SK-N-SH (cell line): ENCODE data around the gene SYNGR2.

Experiments used
- CHD2 ChIP-seq: fragments of 150-350 bp; IDR thresholded peaks from 2 replicates; pipeline ENCODE4 v1.6.1; 2018; ENCODE audit warnings: low read length; ENCODE audit not compliant: partially characterized antibody
- CTCF ChIP-seq: fragments of 200-600 bp; sonication (generic); IDR thresholded peaks from 2 replicates; pipeline ENCODE4 v1.6.1; 2017; ENCODE audit warnings: antibody characterized with exemption, mild to moderate bottlenecking, moderate library complexity
- EZH2phosphoT487 ChIP-seq: fragments of 200-600 bp; sonication (generic); IDR thresholded peaks from 2 replicates; pipeline ENCODE4 v1.6.1; 2017; ENCODE audit warnings: low read depth, mixed run types, mild to moderate bottlenecking, antibody characterized with exemption, moderate library complexity, borderline replicate concordance
- MAX ChIP-seq: IDR thresholded peaks from 2 replicates; pipeline ENCODE4 v1.4.0; 2012; ENCODE audit warnings: low read depth
- NFIC ChIP-seq: IDR thresholded peaks from 2 replicates; pipeline ENCODE4 v1.4.0; 2012; ENCODE audit warnings: borderline replicate concordance
- POLR2AphosphoS5 ChIP-seq: IDR thresholded peaks from 2 replicates; pipeline ENCODE4 v1.6.1; 2012; ENCODE audit warnings: low read depth, low read length
- RFX5 ChIP-seq: IDR thresholded peaks from 2 replicates; pipeline ENCODE4 v1.6.1; 2012; ENCODE audit warnings: mild to moderate bottlenecking, improper control_type of control experiment, low read length
- RXRA ChIP-seq: IDR thresholded peaks from 2 replicates; pipeline ENCODE4 v1.4.0; 2012; ENCODE audit warnings: low read depth, mild to moderate bottlenecking, borderline replicate concordance
- SMC3 ChIP-seq: IDR thresholded peaks from 2 replicates; pipeline ENCODE4 v1.6.1; 2012; ENCODE audit warnings: low read depth, low read length, improper control_type of control experiment
- TCF12 ChIP-seq: IDR thresholded peaks from 2 replicates; pipeline ENCODE4 v1.4.0; 2012
- USF2 ChIP-seq: fragments of 150-350 bp; IDR thresholded peaks from 2 replicates; pipeline ENCODE4 v1.6.1; 2017; ENCODE audit warnings: antibody characterized with exemption, low read length, low read depth, borderline replicate concordance
- ZBTB33 ChIP-seq: IDR thresholded peaks from 2 replicates; pipeline ENCODE4 v1.4.0; 2012; ENCODE audit warnings: low read depth, borderline replicate concordance

- TF ChIP-seq CTCF: no peak
- no peak for TF ChIP-seq ZBTB33
- no peak for TF ChIP-seq CHD2
- no peak for TF ChIP-seq SMC3
- TF ChIP-seq RXRA: no peak
- no peak for TF ChIP-seq USF2
- no peak for TF ChIP-seq EZH2phosphoT487
- no peak for TF ChIP-seq POLR2AphosphoS5
- no peak for TF ChIP-seq TCF12
- no peak for TF ChIP-seq NFIC
- no peak for TF ChIP-seq MAX
- no peak for TF ChIP-seq RFX5
Measured at GRCh38 chr17:78146881-78147280, 21.5 kb upstream of the SYNGR2 start.
